Liver (tissue), 9 donors: ENCODE results near the gene DDX19B. TPM values are rescaled to one million over a fixed set of nuclear protein-coding genes. Genes with fewer than 3 reads are reported as not detected.

Source experiments
- DNase-seq: peaks from one replicate; pipeline ENCODE4 v3.0.0-alpha.2; 2017; ENCODE audit warnings: low spot score
- H3K27ac ChIP-seq, 2 donors: one replicate each; pipeline ENCODE4 v1.7.0; 2013; ENCODE audit warnings: inconsistent platforms in 2 of 2, low read length in 2 of 2, control low read depth in 1 of 2, low read depth in 1 of 2, mild to moderate bottlenecking in 1 of 2
- H3K27me3 ChIP-seq, 4 donors: one replicate each; pipeline versions ENCODE4 v1.6.1 to v1.7.0; 2013; ENCODE audit warnings: low read length in 3 of 4, inconsistent platforms in 1 of 4, mild to moderate bottlenecking in 1 of 4, moderate library complexity in 1 of 4; ENCODE audit not compliant: control insufficient read depth in 4 of 4, insufficient read depth in 4 of 4
- H3K36me3 ChIP-seq, 4 donors: one replicate each; pipeline versions ENCODE4 v1.6.1 to v1.7.0; 2013; ENCODE audit warnings: low read length in 3 of 4, mild to moderate bottlenecking in 3 of 4, low read depth in 1 of 4, moderate library complexity in 1 of 4; ENCODE audit not compliant: control insufficient read depth in 4 of 4, insufficient read depth in 3 of 4
- H3K4me1 ChIP-seq, 4 donors: one replicate each; pipeline versions ENCODE4 v1.6.1 to v1.7.0; 2013; ENCODE audit warnings: low read length in 3 of 4, mild to moderate bottlenecking in 3 of 4, moderate library complexity in 1 of 4; ENCODE audit not compliant: control insufficient read depth in 4 of 4, insufficient read depth in 4 of 4
- H3K4me3 ChIP-seq, 3 donors: one replicate each; pipeline versions ENCODE4 v1.6.1 to v1.7.0; 2013; ENCODE audit warnings: low read length in 3 of 3, control low read depth in 1 of 3, low read depth in 1 of 3, mild to moderate bottlenecking in 1 of 3
- H3K9ac ChIP-seq, 2 donors: one replicate each; pipeline ENCODE4 v1.7.0; 2013; ENCODE audit warnings: low read length in 2 of 2, mild to moderate bottlenecking in 2 of 2, moderate library complexity in 2 of 2, control low read depth in 1 of 2, low read depth in 1 of 2
- H3K9me3 ChIP-seq, 4 donors: one replicate each; pipeline versions ENCODE4 v1.6.1 to v1.7.0; 2013; ENCODE audit warnings: low read length in 3 of 4; ENCODE audit not compliant: control insufficient read depth in 4 of 4
- EGR1 ChIP-seq, 2 donors: IDR thresholded peaks; 2 replicates each; pipeline ENCODE4 v1.6.1; 2016 to 2018; ENCODE audit warnings: antibody characterized with exemption in 2 of 2, low read depth in 2 of 2
- FOXA1 ChIP-seq: IDR thresholded peaks from 2 replicates; pipeline ENCODE4 v1.6.1; 2016; ENCODE audit warnings: antibody characterized with exemption
- FOXA2 ChIP-seq: IDR thresholded peaks from 2 replicates; pipeline ENCODE4 v1.6.1; 2016; ENCODE audit warnings: antibody characterized with exemption
- GABPA ChIP-seq, 2 donors: IDR thresholded peaks in 1 of 2; conservative IDR thresholded peaks in 1 of 2; 2 replicates each; pipeline ENCODE4 v1.6.1; 2016; ENCODE audit warnings: antibody characterized with exemption in 2 of 2, mild to moderate bottlenecking in 1 of 2, moderate library complexity in 1 of 2
- HNF4A ChIP-seq, 2 donors: conservative IDR thresholded peaks; 2 replicates each; pipeline ENCODE4 v1.6.1; 2016; ENCODE audit warnings: antibody characterized with exemption in 2 of 2, mild to moderate bottlenecking in 2 of 2
- HNF4G ChIP-seq: IDR thresholded peaks from 2 replicates; pipeline ENCODE4 v1.6.1; 2016; ENCODE audit warnings: antibody characterized with exemption
- JUND ChIP-seq, 2 donors: IDR thresholded peaks; 2 replicates each; pipeline ENCODE4 v1.6.1; 2016; ENCODE audit warnings: antibody characterized with exemption in 2 of 2
- NR2F2 ChIP-seq: IDR thresholded peaks from 2 replicates; pipeline ENCODE4 v1.6.1; 2016; ENCODE audit warnings: antibody characterized with exemption
- RAD21 ChIP-seq, 2 donors: IDR thresholded peaks; 2 replicates each; pipeline ENCODE4 v1.6.1; 2016; ENCODE audit warnings: antibody characterized with exemption in 2 of 2, mild to moderate bottlenecking in 2 of 2
- SP1 ChIP-seq: IDR thresholded peaks from 2 replicates; pipeline ENCODE4 v1.6.1; 2018; ENCODE audit warnings: antibody characterized with exemption, mild to moderate bottlenecking
- YY1 ChIP-seq: IDR thresholded peaks from 2 replicates; pipeline ENCODE4 v1.6.1; 2016; ENCODE audit warnings: antibody characterized with exemption, mild to moderate bottlenecking
- WGBS: extraction: QIAGEN DNeasy Blood & Tissue Kit; methylation state at CpG from one replicate; pipeline ENCODE4 v1.1.7; 2013; 5-methylcytosine and 5-hydroxymethylcytosine counted together
- polyA plus RNA-seq, 2 donors: library from polyadenylated mRNA; stranded (reverse) in 1 of 2; unstranded in 1 of 2; fragments of 200-250 nt in 1 of 2; fragments of >200 nt in 1 of 2; fragmentation: Nextera tagmentation in 1 of 2; extraction: Ambion mirVana in 1 of 2; gene quantifications; one replicate each; pipeline versions ENCODE4 v1.2.1 to v1.2.3, GENCODE V29; 2013 to 2015
- total RNA-seq, 2 donors: library from RNA; depleted of rRNA; stranded (reverse); fragments of >200 nt; gene quantifications; one replicate each; pipeline ENCODE4 v1.2.3, GENCODE V29; 2014
- TF ChIP-seq, protein P1 (sequence below): IDR thresholded peaks from 2 replicates; pipeline ENCODE4 v1.6.1; 2016; ENCODE audit warnings: antibody characterized with exemption
- TF ChIP-seq, protein P2 (sequence below): IDR thresholded peaks from 2 replicates; pipeline ENCODE4 v1.6.1; 2016; ENCODE audit warnings: antibody characterized with exemption
- TF ChIP-seq, protein P3 (sequence below): IDR thresholded peaks from 2 replicates; pipeline ENCODE4 v1.6.1; 2016; ENCODE audit warnings: antibody characterized with exemption
- TF ChIP-seq, protein P4 (sequence below): IDR thresholded peaks from 2 replicates; pipeline ENCODE4 v1.6.1; 2016; ENCODE audit warnings: antibody characterized with exemption, mild to moderate bottlenecking
- donor health status: healthy.
- donor health status: healthy.
- donor health status: healthy.
- donor health status: healthy.
- donor health status: healthy.

The DDX19B gene
- total and polyA plus RNA-seq, 4 donors = 11.3 to 21.4 (median 16.5) TPM

DNA sequence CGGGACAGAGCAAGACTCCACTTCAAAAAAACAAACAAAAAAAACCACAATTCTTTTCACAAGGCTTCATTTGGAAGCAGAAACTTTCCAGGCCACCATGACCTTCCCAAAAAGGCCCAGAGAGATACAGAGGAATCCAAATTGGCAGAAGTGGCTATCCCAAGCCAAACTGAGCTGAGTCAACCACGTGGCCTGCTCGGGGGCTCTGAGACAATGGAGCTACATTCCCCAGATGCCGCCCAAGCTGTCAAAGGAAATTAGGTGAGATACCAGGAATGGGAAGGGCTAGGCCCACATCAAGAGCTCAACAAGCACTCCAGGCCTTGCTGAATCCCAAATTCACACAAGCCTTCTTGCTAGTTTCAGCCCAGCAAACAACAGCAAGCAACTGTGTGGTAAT, 41.6 kb upstream of the DDX19B start:
- Histone ChIP-seq H3K36me3 (peaks cover 34 to 89% (median 66%) of the 10 kb centered on the region in 4 donors), H3K9me3 (no peaks in the 10 kb centered on the region), H3K4me1 (no peaks in the 10 kb centered on the region), H3K4me3 (no peak overlapping the region), H3K27me3 (no peaks in the 10 kb centered on the region), H3K27ac (no peak overlapping the region), H3K9ac (no peak overlapping the region)
- WGBS = 87% methylated on average over 4 of the region's 4 CpGs
- TF ChIP-seq, protein P1, sequence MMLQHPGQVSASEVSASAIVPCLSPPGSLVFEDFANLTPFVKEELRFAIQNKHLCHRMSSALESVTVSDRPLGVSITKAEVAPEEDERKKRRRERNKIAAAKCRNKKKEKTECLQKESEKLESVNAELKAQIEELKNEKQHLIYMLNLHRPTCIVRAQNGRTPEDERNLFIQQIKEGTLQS = no peak
- TF ChIP-seq SP1 (no peak), NR2F2 (no peak), HNF4G (no peak), YY1 (no peak), EGR1 (IDR thresholded peaks at IDR 0.05; ENCODE audit: low read depth in 2 of 2) (no peak), RAD21 (IDR thresholded peaks at IDR 0.05) (no peak), HNF4A (conservative IDR thresholded peaks at IDR 0.05) (no peak)
- TF ChIP-seq, protein P2, sequence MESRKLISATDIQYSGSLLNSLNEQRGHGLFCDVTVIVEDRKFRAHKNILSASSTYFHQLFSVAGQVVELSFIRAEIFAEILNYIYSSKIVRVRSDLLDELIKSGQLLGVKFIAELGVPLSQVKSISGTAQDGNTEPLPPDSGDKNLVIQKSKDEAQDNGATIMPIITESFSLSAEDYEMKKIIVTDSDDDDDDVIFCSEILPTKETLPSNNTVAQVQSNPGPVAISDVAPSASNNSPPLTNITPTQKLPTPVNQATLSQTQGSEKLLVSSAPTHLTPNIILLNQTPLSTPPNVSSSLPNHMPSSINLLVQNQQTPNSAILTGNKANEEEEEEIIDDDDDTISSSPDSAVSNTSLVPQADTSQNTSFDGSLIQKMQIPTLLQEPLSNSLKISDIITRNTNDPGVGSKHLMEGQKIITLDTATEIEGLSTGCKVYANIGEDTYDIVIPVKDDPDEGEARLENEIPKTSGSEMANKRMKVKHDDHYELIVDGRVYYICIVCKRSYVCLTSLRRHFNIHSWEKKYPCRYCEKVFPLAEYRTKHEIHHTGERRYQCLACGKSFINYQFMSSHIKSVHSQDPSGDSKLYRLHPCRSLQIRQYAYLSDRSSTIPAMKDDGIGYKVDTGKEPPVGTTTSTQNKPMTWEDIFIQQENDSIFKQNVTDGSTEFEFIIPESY = no peak
- TF ChIP-seq, protein P3, sequence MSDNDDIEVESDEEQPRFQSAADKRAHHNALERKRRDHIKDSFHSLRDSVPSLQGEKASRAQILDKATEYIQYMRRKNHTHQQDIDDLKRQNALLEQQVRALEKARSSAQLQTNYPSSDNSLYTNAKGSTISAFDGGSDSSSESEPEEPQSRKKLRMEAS = no peak
- TF ChIP-seq, protein P4, sequence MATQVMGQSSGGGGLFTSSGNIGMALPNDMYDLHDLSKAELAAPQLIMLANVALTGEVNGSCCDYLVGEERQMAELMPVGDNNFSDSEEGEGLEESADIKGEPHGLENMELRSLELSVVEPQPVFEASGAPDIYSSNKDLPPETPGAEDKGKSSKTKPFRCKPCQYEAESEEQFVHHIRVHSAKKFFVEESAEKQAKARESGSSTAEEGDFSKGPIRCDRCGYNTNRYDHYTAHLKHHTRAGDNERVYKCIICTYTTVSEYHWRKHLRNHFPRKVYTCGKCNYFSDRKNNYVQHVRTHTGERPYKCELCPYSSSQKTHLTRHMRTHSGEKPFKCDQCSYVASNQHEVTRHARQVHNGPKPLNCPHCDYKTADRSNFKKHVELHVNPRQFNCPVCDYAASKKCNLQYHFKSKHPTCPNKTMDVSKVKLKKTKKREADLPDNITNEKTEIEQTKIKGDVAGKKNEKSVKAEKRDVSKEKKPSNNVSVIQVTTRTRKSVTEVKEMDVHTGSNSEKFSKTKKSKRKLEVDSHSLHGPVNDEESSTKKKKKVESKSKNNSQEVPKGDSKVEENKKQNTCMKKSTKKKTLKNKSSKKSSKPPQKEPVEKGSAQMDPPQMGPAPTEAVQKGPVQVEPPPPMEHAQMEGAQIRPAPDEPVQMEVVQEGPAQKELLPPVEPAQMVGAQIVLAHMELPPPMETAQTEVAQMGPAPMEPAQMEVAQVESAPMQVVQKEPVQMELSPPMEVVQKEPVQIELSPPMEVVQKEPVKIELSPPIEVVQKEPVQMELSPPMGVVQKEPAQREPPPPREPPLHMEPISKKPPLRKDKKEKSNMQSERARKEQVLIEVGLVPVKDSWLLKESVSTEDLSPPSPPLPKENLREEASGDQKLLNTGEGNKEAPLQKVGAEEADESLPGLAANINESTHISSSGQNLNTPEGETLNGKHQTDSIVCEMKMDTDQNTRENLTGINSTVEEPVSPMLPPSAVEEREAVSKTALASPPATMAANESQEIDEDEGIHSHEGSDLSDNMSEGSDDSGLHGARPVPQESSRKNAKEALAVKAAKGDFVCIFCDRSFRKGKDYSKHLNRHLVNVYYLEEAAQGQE = no peak
- DNase-seq = no peak

DNA sequence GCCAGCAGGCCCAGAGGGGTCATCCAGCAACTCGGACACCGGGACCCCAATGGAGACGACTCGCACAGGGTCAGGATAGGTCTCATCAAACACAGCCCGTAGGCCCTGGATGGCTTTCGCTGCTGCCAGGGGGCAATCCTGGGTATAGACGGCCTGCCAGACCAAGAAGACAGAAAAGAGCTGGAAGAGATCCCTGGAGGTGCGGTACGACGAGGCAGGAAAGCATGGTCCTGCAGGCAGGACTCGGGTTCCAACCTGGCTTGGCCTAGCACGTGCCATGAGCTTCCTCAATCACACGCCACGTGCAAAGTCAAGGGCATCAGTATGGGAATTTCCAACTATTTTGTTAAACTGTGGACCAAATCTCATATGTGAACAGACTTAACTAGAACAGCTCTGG, 40.9 kb upstream of the DDX19B start:
- no peak overlapping the region for H3K4me3 ChIP-seq
- 94% methylated on average over 14 of the region's 14 CpGs for WGBS
- no peaks in the 10 kb centered on the region for H3K4me1 ChIP-seq
- peaks cover 33 to 89% (median 65%) of the 10 kb centered on the region in 4 donors for H3K36me3 ChIP-seq
- no peaks in the 10 kb centered on the region for H3K27me3 ChIP-seq
- H3K27ac ChIP-seq = no peak overlapping the region
- no peaks in the 10 kb centered on the region for H3K9me3 ChIP-seq
- no peak for DNase-seq
- no peak for TF ChIP-seq JUND (IDR thresholded peaks at IDR 0.05)
- TF ChIP-seq, protein P3 = no peak
- TF ChIP-seq EGR1 (IDR thresholded peaks at IDR 0.05; ENCODE audit: low read depth in 2 of 2) = no peak
- TF ChIP-seq YY1 = no peak
- H3K9ac ChIP-seq = no peak overlapping the region

DNA sequence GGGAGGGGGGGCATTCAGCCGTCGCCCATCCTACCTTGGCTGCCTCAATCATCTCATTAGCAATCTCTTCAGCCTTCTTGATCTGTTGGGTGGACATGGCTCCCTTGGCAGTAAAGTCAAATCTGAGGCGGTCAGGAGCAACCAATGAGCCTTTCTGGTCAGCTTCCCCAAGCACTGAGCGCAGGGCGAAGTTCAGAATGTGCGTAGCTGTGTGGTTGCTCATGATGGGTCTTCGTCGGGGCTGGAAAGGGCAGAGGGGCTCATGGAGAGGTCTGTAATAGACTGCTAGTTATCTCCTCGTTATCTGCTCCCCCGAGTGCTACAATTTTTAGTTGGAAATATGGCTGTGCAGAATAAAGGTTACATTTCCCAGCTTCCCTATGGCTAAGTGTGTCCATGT, 40.0 kb upstream of the DDX19B start:
- 98% methylated on average over 10 of the region's 10 CpGs for WGBS
- no peak overlapping the region for H3K9ac ChIP-seq
- no peak overlapping the region for H3K4me3 ChIP-seq
- H3K4me1 ChIP-seq = no peaks in the 10 kb centered on the region
- no peak overlapping the region for H3K27ac ChIP-seq
- H3K36me3 ChIP-seq = peaks cover 32 to 88% (median 66%) of the 10 kb centered on the region in 4 donors
- no peak for DNase-seq
- H3K9me3 ChIP-seq = no peaks in the 10 kb centered on the region
- H3K27me3 ChIP-seq = no peaks in the 10 kb centered on the region
- TF ChIP-seq EGR1 (IDR thresholded peaks at IDR 0.05; ENCODE audit: low read depth in 2 of 2) (no peak), HNF4A (conservative IDR thresholded peaks at IDR 0.05) (no peak), FOXA1 (no peak), FOXA2 (no peak), GABPA (IDR thresholded peaks at IDR 0.05 in 1 of 2, conservative IDR thresholded peaks at IDR 0.05 in 1 of 2) (no peak), YY1 (no peak)
- TF ChIP-seq, protein P1 = no peak
- TF ChIP-seq, protein P3 = no peak
- TF ChIP-seq, protein P4 = no peak
